Cortex of kidney (tissue), 1 donor: ENCODE data around the gene ICE1.
"Not testable (repeated sequence)": the region's sequence is repeated elsewhere in the genome, so short reads cannot be mapped to it uniquely, and the experiment has no call there.

Source experiments
- DNase-seq: peaks from one replicate; lab custom pipeline; 2025; lab: John Stamatoyannopoulos, UW

Gene ICE1, protein sequence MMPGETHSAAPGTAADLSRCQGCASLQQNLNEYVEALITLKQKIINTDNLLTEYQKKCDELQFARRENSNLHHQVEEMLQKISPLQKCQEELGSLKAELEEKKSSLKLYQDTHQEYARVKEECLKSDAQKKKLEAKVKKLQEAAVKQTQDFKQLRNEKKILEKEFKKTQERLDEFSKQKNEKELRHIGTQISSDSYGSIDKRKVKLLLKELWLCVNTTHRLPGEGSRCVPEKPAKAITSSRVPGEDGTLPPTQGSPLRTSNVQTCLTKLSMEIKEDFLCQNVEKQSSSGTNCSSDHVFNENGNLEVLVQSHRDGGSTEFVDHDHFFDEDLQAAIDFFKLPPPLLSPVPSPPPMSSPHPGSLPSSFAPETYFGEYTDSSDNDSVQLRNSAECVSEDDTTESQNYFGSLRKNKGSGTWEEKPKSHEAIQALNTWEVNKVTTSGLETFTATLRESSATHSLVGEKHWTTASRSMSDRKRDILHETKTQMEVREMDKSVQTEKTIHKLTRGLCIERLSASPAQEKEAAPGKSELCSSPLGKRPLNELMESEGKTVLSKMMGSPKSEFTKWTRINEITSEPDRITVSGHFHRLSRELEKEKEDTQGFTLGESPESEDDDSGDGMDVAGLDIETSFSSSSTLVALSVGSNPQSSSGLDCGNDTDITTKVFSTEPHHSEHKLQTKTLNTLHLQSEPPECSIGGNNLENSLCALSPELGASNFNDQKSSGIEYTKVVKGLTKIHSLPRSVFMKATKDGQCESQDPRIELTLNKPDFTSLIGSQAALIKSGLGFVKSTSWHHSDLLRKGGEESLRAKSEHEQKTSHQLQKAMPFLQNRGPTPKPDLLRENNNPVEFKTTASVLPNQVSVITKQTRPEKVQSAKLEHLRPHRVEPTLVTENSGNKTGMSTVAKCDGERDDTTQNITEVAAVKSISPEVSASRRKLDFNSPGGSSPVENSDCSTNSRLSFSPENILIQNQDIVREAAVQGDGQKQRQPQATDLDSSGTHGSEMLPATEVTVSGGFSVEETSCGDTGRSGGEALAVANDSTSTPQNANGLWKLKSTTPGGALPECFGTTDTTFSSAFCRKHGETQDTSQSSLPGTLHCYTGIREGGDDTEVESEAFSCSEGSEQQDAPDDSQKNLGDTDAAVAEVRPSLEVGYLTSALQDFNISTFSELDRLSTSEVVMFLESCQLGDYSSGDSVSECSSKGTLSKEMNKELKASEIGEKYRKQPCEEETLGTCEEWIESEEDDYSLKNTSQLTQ (N-terminal part only)

GRCh38 chr5:5421961-5422818 lies at the start of gene ICE1:
Gene ICE1, plus strand, starts transcription at chr5:5422677. Its CDS starts 239 bp downstream, at chr5:5422916.
- peak; percentile 97 for DNase-seq

- no peak for DNase-seq
These were observed 49.5 kb upstream of the ICE1 start for GRCh38 chr5:5372930-5373329.

DNA sequence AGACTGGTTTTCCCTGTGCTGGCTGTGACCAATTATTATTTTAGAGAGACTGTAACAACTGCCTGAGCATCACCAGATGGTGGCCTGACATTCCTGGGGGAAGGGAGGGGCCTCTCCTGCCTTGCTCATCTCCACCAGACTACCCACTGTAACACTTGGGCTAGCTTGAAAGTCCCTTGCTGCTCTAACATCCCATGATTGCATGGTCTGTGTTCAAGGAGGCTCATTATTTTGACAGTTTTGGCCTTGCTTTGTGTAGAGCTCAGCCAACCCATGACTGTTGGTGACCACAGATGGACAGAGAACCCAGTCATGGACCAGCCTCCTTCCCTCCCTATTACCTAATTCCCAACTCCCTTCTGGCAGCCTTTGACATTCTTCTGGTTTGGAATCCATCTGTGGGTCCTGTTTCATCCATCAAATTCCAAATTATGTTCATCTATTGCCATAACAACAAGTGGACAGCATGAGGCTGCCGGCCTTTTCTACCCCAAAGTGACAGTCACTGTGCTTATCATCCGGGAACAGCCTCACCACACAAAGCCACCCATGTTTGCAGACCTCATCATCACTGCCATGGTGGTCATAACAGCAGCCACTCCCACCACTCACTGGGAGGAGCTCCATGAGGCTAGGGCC lies 49.0 kb upstream of the ICE1 start:
- DNase-seq: no peak

GRCh38 chr5:5374009-5374715 lies 48.3 kb upstream of the ICE1 start:
- no peak for DNase-seq

GRCh38 chr5:5377780-5378179 lies 44.7 kb upstream of the ICE1 start:
- no peak for DNase-seq

- DNase-seq: no peak
These were observed 43.9 kb upstream of the ICE1 start for GRCh38 chr5:5378531-5378930.

GRCh38 chr5:5380298-5380697 lies 42.2 kb upstream of the ICE1 start:
- DNase-seq: no peak

- DNase-seq: no peak
These were observed 41.1 kb upstream of the ICE1 start for GRCh38 chr5:5381310-5381913.

DNA sequence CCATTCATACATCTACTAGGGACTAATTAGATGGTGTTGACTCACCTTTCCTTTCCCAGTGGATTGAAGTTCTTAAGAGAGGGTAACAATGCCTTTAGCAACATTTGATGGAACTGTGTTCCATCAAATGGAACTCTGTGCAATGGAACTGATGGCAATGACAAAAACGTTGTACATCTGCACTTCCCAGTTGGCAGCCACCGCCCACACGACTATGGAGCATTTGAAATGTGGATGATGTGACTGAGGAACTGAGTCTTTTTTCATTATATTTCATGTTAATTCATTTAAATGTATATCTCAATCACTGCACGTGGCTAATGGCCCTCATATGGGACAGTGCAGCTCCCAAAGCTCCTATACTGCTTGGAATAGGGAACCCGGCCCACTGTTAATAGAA lies 39.0 kb upstream of the ICE1 start:
- no peak for DNase-seq

DNA sequence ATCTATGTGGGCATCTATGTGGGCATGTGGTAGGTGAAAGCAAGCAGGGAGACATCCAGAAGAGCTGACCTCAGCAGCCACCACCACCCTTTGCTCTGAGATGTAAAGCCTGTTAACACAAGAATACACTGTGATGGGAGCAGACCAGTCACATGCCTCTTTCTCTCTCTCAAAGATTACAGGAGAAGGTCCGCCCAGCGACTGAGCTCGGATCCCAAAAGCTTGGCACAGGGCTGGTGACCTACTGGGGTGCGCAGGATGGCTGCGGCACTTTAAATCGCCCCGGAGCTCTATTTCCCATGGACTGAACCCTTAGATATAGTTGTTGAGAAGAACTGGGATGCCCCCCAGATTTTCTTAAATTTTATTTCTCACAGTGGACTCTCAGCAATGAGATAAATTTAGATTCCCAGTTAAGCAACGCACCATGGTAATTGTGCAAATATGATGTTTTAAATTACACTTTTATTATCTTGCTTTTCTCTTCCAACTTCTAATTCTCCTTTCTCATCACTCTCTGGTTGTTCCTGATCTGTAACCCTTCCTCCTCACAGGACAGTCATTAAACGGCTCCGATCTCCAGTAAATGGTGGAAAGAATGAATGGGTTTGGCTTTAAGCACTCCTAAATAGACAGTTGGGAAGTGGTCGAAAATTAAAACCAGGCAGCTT lies 37.7 kb upstream of the ICE1 start:
- DNase-seq: no peak

DNA sequence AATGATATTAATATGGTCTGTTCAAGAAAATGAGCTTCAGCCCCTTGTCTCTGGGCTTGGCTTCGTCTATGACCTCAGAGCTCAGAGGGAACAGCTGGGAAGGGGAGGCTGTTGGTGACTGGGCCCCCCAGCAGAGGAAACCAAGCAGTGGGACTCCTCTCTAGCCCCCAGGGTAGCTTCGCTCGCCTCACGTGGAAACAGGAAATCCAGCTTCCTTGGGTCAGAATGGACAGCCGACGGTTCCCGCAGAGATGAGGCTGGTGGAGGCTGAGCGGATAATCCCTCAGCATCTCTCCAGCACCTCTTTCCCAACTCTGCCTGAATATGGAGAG lies 37.2 kb upstream of the ICE1 start:
- no peak for DNase-seq

DNA sequence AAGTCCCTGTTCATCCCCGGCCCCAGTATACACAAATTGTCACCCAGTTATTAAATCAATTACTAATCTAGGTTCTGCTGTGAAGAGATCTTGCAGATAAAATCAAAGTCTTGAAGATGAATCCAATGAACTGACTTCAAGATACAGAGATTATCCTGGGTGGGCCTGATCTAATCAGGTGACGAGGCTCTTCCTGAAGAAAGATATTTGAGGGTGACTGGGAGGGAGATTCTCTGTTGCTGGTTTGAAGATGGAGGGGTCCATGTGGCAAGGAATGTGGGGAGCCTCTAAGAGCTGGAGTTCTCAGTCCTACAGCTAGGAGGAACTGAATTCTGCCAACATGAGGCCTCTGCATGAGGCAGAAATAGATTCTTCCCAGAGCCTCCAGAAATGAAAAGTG lies 36.1 kb upstream of the ICE1 start:
- no peak for DNase-seq

GRCh38 chr5:5387192-5387591 lies 35.3 kb upstream of the ICE1 start:
- no peak for DNase-seq

DNA sequence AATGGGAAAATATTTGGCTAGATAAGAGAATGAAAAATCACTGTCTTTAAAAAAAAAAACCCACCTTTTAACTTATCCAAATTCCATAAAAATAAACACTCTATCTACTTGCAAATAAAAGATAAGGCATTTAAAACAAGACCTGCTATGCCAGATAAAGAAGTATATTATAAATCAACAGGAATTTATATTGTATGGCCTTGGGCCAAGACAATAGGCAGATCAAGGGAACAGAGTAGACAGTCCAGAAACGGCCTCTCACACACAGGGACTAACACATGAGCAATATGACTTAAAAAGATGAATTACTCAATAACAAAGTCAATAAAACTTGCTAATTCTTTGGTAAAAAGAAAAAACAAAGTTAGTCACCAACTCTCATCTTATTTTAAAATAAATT lies 34.7 kb upstream of the ICE1 start:
- no peak for DNase-seq

- not testable (repeated sequence) for DNase-seq
These were observed 32.2 kb upstream of the ICE1 start for GRCh38 chr5:5390121-5390869.

DNA sequence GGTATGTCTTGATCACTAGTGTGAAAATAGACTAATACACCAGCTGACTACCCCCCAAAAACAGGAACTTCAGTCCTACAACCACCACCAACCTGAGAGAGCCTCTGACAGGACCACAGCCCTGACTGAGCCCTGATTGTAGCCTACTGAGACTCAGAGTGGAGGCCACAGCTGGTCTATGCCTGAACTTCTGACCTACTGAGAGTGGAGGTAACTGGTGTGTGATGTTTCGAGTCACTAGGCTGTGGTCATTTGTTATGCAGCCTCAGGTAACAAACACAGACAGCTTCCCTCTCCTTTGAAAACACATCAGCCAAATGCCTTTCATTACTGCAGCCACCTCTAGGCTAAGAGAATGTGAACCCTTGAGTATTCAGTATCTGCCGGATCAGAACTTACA lies 30.0 kb upstream of the ICE1 start:
- not testable (repeated sequence) for DNase-seq

- DNase-seq: not testable (repeated sequence)
These were observed 28.0 kb upstream of the ICE1 start for GRCh38 chr5:5394384-5394986.

DNA sequence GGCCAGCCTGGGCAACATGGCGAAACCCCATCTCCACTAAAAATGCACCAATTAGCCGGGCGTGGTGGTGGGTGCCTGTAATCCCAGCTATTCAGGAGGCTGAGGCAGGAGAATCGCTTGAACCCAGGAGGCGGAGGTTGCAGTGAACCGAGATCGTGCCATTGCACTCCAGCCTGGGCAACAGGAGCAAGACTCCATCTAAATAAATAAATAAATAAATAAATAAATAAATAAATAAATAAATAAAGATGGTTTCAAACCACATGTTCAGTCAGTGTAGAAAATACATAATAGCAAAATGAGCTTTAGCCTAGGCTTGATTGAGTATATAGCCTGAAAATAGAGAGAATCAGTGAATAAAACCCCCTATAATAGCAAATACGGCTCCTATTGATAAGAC lies 27.4 kb upstream of the ICE1 start:
- not testable (repeated sequence) for DNase-seq
